T-helper 22 cell (primary cell): Measurements from ENCODE around the gene PDE4B.

Experiments used
- DNase-seq: peaks from one replicate; pipeline ENCODE4 v3.0.0-alpha.2; 2020; ENCODE audit warnings: low read depth

PDE4B gene

DNA sequence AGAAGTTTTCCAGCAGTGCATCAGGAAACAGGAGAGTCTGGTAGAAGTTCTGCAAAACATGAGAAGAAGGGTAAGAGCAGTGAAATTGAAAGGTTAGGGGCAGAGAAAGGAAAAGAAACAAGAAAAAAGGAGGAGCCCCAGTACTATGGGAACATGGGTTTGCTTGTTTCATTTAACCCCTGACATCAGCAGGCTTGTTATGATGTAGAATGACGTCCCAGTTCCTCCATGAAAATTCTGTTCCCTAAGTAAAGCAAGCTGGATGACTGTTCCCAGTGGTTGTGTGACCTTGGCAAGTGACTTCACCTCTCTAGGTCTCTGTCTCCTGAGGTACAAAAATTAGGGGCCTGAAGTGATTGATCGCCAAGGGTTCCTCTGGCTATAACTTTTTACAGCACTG is 472.6 kb downstream of the PDE4B start:
- no peak for DNase-seq

DNA sequence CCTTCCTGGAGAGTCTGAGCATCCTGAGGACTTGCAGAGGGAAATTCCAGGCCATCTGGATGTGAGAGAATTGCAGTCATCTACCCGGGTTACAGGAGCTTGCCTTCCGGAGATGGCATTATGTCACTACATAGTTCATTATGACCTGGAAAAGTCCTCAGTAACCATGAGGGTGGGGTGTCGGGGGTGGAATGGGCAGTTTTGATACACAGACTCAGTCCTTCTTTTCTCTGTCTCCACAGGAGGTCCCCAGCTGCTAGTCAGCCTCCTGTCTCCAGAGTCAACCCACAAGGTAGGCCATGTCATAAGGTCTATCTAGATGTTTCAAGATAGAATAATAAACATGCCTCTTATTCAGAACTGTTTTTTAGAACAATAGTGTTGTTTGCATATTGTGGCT is 473.1 kb downstream of the PDE4B start:
- DNase-seq: no peak

DNA sequence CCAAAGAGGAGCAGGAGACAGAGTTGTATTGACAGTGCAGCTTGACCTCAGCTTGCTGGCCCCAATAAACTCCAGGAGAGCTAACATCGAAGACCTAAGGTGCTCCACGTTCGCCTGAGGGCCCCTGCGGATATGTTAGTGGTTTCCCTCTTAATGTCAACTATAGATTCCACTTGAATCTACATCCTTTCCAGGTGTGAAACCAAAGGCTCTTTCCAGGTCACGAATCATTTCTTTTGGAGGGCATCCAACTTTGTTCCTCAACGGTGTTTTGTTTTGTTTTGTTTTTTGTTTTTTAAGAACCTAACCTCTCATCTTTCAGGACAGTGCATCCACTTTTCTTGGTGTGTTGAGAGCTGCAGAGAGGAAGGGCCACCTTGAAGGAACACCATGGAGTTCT is 473.7 kb downstream of the PDE4B start:
- DNase-seq: no peak

DNA sequence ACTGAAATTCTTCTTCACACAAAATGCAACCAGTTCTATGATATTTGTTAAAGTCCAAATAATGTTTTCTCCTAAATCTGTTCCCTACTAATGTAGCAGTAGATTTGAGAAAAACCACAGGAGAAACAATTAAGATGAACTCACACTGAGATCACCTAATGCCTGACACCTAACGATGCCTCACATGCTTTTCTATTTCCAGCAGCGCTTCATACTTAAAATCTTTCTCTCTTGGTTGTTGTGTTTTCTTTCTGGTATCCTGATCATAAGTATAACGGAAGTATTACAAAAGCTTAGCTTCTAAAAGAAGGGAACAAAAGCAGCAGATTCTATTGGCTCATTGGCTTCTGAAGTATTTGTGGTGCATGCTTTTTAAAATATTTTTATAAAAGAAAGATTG is 474.1 kb downstream of the PDE4B start:
- DNase-seq: no peak

DNA sequence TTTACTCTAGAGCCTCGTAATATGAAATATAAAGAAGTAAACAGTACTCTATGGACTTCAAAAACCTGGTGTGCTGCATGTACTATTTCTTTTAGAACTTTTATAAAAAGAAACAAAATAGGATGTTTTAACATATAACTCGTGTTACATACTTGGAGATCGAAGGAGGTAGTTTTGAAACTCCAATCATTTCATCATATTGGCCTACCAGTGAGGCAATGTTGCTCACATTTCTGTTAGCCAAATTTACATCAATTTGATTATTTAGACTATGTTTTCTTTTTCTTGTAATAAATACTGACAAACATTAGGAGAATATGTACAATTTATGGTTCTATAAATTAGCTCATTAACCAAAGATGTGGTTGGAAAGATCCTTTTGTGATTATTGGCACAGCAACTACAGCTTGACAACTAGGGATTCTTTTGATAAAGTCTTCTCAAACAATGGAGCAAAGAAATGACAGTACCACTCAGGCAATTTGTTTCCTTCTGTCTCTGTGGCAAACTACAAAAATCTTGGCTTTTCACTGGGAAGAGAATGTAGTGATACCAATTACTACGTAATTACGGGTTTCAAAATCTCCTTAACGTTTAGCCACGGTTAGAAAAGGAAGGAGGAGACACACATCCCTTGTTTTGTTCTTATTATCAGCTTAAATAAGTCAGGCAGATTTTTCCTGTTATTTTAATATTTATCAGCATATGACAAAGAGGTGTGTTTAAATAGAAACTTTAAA is 474.7 kb downstream of the PDE4B start:
- DNase-seq: no peak

DNA sequence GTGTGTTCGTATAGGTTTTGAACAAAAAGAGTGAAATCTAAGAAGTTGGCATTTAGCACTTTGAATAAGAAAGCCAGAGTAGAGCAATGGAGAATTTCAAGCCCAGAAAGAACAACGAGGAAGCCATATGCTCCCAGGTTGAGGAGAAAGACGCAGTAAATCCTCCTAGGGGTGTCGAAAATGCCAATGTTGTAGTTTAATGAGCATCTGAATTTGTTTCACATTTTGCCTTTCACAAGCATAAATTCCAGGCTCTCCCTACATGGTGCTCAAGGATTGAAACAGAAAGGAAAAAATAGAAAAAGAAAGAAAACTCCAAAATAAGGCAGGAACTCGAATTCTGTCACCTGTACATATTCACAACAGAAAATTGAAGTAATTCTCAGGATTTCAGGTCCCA is 476.5 kb downstream of the PDE4B start:
- no peak for DNase-seq

DNA sequence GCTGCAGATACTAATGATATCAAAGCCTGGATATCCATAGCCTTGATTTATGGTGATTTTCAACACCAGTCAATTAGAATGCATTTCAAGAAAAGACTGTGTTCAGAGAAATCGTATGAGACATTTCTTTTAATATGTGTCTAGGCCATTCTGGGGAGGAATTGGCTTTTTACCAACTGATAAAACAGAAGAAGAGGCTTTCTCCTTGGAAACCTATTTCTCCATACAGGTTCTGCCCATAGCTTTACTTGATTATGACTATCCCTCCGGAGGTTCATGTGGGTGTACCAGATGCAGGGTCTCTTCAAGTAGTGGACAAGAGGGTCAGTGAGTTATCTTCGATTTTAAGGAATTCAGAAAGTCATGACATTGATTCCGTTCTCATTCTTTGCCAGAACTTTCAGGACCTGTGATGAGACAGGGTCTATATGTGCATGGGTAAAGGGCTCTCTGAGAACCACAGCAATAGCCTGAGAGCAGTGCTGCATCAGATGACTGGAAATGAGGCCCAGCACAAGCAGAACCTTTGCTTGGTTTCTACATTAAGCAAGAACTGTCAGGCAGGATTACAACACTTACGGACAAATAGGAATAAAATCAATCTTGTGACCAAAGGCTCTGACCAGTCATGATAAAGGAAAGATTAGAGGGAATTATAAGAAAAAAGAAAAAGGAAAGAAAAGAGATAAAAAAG is 477.6 kb downstream of the PDE4B start:
- DNase-seq: no peak

DNA sequence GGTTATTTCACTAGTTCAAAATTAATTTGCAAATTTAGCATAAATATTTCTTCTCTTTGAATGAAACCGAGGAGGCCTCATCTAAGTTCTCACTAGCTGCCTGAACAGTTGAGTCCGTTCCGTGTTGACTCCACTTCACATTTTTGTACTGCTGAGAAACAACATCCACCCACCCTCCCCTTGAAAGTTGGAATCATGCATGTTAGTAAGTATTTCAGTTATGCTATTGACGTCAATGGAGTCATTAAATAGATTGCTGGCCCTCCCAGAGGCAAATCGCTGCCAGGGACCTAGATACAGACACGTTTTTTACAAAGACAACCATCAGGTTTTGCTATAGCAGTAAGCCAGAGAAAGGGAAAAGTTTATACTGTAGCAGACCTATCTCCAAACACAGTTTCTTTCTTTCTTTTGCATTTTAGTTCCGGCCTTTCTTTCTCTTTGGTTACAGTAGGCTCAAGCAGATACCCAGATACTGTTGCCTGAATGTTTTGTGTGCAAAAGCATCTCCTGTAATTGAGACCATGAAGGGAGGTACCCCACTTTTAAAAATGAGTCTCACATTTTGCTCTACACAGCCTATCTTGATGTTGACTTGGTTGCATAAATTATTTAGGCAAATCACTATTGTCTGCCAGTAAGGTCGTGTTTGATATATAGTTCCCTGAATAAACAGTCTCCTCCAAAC is 478.7 kb downstream of the PDE4B start:
- peak; percentile 9 for DNase-seq

DNA sequence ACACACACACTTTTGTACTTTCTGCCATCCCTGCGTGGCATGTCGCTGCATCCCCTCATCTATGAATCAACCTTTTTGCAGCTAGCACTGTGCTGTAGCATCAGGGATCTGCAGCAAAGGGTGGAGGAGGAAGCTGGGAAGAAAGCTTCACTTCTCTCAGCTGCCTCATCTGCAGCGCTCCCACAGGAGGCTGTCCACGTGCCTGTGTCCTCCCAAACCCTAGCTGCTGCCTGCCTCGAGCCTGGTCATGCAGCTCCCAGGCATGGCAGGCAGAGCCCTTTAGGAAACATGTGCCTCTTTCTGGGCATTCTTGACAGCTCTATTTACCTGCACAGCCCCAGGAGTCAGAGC is 479.2 kb downstream of the PDE4B start:
- DNase-seq: no peak

DNA sequence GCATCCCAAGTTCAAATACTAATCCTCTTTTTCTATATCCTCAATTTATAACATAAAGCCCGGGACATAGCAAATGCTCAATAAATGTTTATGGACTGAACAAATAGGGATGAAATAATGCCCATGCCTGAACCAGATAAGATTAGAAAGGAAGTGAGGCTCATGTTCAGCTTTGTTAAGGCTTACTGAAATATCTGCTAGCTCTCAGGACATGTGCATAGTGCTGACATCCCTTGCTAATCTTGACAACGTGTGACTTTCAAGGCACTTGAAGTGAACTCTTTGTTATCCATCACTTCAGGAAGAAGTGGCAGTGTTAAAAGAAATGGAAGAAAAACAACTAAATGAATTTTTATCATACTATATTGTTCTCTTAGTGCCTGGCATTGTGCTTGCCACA is 481.0 kb downstream of the PDE4B start:
- DNase-seq: no peak

DNA sequence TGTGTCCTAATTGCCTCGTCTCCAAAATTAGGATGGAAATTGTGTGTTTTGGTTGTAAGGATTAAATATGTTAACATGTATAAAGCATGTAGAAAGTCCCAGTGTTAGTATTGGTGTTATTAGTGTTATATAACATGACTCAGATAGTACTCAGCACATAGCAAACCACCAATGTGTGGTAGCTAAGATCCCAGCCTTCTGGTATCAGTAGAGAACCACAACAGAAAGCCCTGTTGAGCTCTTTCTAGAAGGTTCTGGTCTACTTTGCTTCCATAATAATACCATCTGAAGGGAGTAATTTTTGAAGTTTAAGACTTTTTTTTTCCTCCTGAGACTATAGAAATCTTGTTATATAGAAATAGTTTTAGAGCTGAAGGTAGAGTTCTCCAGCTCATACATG is 481.9 kb downstream of the PDE4B start:
- DNase-seq: peak; percentile 29

DNA sequence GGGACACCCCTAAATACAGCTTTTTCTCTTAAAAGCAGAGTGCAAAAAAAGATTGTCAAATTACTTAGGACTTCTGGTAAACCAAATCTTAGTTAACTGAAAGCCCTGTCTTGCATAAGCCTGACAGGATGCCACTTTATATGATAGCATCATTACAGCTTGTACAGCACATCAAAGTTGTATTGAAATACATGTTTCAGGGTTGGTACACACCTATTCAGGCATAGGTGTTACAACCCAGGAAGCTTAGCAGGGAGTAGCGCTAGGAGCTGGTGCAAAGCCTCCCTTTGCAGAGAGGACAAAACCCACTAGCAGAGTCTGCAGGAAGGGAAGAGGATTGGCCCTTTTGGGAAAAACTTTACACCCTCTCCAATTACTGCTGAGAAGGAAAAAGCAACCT is 482.4 kb downstream of the PDE4B start:
- DNase-seq: no peak

DNA sequence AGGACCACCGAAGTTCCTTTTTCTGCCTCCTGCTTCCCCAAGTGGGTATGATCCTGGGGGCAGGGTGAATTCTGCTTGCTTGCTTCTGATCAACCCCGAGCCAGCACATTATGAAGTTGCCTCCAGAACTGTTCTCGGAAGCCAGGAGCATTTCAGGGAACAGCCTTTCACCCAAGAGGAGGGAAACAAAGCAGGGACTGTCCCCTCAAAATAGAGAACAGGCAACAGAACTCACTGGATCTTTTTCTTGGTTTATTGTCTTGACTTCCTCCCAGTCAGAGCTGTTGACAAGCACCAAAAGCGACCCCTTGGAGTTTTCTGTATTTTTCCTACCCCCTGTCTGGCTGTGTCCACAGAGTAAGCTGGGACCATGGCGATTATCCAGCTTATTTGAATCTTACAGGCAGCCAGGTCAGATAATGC is 482.9 kb downstream of the PDE4B start:
- DNase-seq: no peak

DNA sequence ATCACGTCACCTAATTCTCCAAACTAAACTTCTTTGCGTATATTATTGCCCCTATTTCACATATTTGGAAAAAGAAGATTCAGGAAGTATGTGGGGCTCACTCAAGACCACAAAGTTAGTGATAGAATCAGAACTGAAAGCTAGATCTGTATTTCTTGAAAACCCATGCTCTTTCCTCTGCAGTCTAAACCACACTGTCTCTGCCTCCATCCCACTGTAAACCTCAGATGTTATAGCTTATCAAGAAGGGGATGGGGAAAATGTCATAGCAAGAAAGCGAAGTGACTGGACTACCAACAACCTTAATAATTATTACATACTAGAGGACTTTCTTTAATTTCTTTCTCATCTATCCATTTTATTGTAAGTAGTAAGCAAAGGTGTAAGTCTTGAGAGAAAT is 483.5 kb downstream of the PDE4B start:
- no peak for DNase-seq

DNA sequence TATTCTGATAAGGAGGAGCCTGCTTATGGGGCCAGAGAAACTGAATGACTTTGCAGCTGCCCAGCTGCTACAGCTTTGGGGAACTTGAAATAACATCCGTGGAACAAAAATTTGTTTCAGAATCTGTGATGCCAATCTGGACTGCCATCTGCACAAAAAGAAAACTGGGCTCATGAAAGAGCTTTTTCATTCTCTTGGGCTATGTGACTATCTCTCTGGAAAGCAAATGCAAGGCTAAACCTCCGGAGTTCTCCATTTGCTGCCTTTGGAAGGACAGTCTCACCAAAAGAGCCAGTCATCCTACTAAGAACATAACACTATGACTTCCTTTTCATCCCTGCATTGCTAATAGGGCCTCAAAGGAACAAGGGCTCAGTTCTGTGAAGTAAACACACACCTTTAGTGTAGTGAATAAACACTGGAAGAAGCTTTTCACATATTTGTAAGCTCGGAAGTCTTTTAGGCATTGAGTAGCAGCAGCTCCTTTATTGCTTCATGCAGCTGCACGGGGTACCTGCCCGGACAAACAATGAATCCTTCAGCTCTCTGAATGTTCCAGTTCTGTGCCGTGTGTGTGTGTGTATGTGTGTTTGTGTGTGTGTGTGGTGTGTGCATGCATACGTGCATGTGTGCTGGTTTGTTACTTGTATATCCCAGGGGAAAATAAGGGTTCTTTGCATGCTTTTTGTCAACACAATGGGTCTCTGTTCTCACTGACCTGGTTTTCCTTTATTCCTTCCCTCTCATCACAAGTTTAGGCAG is 485.7 kb downstream of the PDE4B start:
- no peak for DNase-seq

DNA sequence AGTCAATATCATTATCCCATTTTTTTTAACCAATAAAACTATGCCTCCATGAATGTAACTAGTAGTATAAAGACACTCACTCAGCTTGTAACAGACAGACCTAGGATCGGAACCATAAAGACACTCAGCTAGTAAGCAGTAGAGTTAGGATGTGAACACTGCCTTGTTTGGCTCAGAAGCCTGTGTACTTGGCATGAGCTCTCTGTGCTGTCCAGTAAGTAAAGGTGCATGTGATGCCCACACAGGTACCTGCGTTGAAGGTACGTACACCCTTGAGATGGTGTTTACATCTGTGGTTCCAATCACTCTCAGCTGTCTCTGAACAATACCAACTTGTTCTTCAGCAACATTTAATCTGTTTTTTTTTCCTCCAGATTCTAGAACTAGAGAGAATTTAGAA is 489.1 kb downstream of the PDE4B start:
- DNase-seq: no peak

DNA sequence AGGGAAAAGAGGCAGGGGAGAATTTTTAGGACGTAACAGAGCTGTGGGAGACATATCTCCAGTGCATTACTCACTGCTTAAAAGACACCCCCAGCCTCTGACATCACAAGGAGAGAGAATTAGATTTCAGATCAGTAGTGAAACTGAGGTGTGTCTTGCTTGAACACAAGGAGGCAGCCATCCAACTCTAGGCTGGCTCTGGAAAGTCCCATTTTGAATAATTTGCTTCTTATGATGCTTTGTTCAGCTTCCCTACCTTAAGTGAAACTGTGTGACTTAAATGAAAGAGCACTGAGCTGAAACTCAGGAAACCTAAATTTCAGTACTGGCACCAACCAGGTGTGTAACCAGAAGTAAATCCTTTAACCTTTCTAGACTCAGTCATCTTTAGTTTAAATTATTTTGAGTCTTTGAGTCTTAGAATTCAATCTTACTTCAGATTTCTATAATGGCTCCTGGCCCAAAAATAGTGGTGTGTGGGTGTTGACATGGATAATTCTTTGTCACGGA is 489.7 kb downstream of the PDE4B start:
- DNase-seq: peak; percentile 56

DNA sequence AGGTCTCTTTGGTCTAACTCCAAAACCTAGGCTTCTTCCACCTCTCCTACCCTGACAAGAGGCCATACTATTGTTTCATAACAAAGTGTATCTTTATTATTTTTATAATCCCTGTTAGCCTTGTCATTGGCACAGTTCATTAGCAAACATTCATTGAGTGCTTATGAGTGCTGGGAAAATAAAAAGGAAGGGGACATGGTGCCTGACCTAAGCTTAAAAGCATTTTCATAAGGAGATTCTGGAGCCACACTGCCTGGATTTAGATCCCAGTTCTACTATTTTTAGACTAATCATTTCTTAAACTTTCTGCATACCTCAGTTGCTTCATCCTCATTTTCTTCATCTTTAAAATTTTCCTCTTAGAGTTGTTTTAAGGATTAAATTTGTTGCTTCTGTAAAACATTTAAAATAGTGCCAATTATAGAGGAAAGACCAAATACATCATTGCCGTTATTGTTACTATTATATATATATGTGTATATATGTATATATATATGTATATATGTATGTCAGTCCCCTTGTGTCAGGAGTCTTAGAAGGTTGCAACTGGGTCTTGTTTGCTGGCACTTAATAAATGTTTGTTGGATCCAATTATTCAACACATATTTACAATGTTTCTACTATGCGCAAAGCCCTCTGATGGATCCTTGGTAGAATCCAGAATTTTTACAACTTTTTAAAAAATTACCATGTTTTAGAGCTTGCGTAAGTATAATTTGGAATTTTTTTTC is 490.4 kb downstream of the PDE4B start:
- DNase-seq: no peak

DNA sequence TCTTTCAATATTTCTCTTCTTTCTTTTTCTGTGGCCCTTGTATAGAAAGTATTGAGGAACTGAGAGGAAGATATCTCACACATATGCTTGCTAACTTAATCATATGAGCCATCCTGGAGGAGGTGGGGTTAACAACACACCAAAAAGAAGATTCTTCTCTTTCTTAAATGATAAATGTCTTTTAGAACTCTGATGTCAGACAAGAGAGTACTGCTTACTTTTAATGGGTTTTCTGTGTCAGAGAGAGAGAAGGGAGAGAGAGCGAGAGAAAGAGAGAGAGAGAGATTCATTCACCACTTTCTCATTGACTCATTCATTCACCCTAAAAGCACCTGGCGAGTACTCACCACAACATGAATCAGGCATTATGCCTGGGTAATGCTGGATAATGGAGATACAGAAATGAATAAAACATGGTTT is 490.9 kb downstream of the PDE4B start:
- DNase-seq: no peak

DNA sequence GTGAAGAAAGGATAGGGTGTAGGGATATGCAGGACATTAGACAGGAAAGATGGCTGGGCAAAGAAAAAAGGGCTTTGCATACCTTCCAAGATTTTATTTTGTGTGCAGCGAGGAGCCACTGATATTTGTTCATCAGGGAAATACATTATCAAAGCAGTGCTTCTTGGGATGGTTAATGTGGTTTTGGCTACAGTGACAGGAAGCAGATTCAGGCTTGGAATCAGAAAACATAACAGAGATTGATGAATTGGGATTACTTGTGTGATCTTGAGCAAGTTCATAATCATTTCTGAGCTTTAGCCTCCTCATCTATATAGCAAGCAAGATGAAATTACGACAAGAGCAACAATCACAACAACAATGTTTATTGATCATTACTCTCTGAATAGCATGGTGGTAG is 492.1 kb downstream of the PDE4B start:
- no peak for DNase-seq

DNA sequence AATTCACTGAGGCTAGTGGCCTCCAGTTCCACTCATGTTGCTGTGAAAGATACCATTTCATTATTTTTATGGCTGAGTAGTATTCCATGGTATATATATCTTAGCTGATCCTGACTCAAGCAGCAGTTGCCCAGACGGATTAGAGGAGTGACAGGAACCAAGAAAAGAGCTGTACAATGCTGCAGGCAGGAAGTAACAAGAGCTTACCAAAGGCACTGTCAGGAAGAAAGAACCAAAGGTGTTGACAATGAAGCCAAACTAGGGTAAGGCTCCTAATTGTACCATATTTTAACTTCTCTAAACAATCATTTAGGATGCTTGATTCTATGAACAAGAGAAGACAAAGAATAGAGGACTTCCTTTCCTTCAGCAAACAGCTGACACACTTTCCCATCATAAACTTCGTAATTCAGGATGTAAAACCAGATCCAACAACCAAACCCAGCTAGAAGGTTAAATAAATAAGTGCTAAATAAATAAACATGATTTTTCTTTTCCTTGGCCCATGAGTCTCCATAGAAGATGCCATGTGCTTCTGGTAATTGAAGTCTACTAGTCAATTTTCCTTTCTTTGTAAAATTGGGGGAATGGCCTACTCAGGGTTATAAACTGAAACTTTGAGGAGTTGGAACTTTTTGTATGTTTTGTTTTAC is 493.0 kb downstream of the PDE4B start:
- DNase-seq: no peak
